ENCODE measurements around the gene NHERF2. TPM values are rescaled to one million over a fixed set of nuclear protein-coding genes. Genes with fewer than 3 reads are reported as not detected.

The NHERF2 gene
- total RNA-seq, 4 donors from 2014 or later, result 10.3 to 97.1 (median 33.1) TPM

- Histone ChIP-seq H3K4me1 (no peaks in the 10 kb centered on the region), H3K27me3 (no peaks in the 10 kb centered on the region), H3K36me3 (no peaks in the 10 kb centered on the region), H3K27ac (no peak overlapping the region), H3K4me3 (no peak overlapping the region), H3K9me3 (no peaks in the 10 kb centered on the region)
- DNase-seq, result no peak
- intact Hi-C loops (cut with DNase I; ENCODE audit: low total_unique reads), result no loop called here
- TF ChIP-seq CTCF (IDR thresholded peaks at IDR 0.05) (no peak), POLR2A (IDR thresholded peaks at IDR 0.05) (no peak)
Observed at GRCh38 chr16:2086106-2086742, 59.5 kb downstream of the NHERF2 start.

- no peak overlapping the region for H3K4me3 ChIP-seq
- intact Hi-C loops (cut with DNase I; ENCODE audit: low total_unique reads), result no loop called here
- no peaks in the 10 kb centered on the region for H3K9me3 ChIP-seq
- H3K4me1 ChIP-seq, result no peaks in the 10 kb centered on the region
- TF ChIP-seq POLR2A (IDR thresholded peaks at IDR 0.05) (no peak), CTCF (IDR thresholded peaks at IDR 0.05) (no peak)
- H3K27ac ChIP-seq, result no peak overlapping the region
- DNase-seq, result no peak
- H3K36me3 ChIP-seq, result no peaks in the 10 kb centered on the region
- no peaks in the 10 kb centered on the region for H3K27me3 ChIP-seq
Observed at GRCh38 chr16:2086812-2087747, 60.4 kb downstream of the NHERF2 start.

GRCh38 chr16:2087748-2088631 is 61.3 kb downstream of the NHERF2 start:
- DNase-seq, result no peak
- intact Hi-C loops (cut with DNase I; ENCODE audit: low total_unique reads), result no loop called here
- Histone ChIP-seq H3K27ac (no peak overlapping the region), H3K4me3 (no peak overlapping the region), H3K4me1 (no peaks in the 10 kb centered on the region), H3K9me3 (no peaks in the 10 kb centered on the region), H3K36me3 (no peaks in the 10 kb centered on the region), H3K27me3 (no peaks in the 10 kb centered on the region)
- TF ChIP-seq POLR2A (IDR thresholded peaks at IDR 0.05) (no peak), CTCF (IDR thresholded peaks at IDR 0.05) (no peak)

Small RNA genes lying within 50 kb of the gene (small RNA-seq; reads per million reads assigned to genes)
- gene RN7SL219P, result not detected

Other genes with a start within 250 kb of the NHERF2 start
- 10 to 100 TPM; 24.8 to 67.4 (median 55.8) TPM for gene SPSB3, start 244.3 kb upstream of the NHERF2 start, total RNA-seq
- 10 to 100 TPM; 40.5 to 54.6 (median 47.2) TPM for gene NUBP2, start 243.9 kb upstream of the NHERF2 start, total RNA-seq
- gene IGFALS, start 233.2 kb upstream of the NHERF2 start, total RNA-seq, result 1 to 10 TPM in 1 of 4 donors, under 1 TPM in 1, not detected in 2; 0.49 to 1.2 TPM
- gene HAGH, start 200.1 kb upstream of the NHERF2 start, total RNA-seq, result 10 to 100 TPM; 22.9 to 75.3 (median 34.0) TPM
- 100 to 1,000 TPM in 1 of 4 donors, 10 to 100 TPM in 2, 1 to 10 TPM in 1; 3.5 to 115 (median 22.2) TPM for gene FAHD1, start 199.7 kb upstream of the NHERF2 start, total RNA-seq
- under 1 TPM in 2 of 4 donors, not detected in 2; 0.48 to 0.76 TPM for gene MEIOB, start 154.7 kb upstream of the NHERF2 start, total RNA-seq
- gene HS3ST6, start 108.5 kb upstream of the NHERF2 start, total RNA-seq, result not detected
- gene MSRB1, start 83.7 kb upstream of the NHERF2 start, total RNA-seq, result 10 to 100 TPM in 2 of 4 donors, 1 to 10 TPM in 2; 5.6 to 21.2 (median 11.9) TPM
- under 1 TPM in 1 of 4 donors, not detected in 3; 0.14 TPM for gene RPL3L, start 72.2 kb upstream of the NHERF2 start, total RNA-seq
- 100 to 1,000 TPM in 1 of 4 donors, 10 to 100 TPM in 3; 50.1 to 532 (median 78.0) TPM for gene NDUFB10, start 67.4 kb upstream of the NHERF2 start, total RNA-seq
- 1,000 to 10,000 TPM in 3 of 4 donors, 100 to 1,000 TPM in 1; 982 to 2,205 (median 1,458) TPM for gene RPS2, start 62.1 kb upstream of the NHERF2 start, total RNA-seq
- not detected for gene RNF151, start 60.0 kb upstream of the NHERF2 start, total RNA-seq
- gene TBL3, start 54.8 kb upstream of the NHERF2 start, total RNA-seq, result 10 to 100 TPM in 3 of 4 donors, 1 to 10 TPM in 1; 4.1 to 46.6 (median 27.4) TPM
- gene NOXO1, start 45.4 kb upstream of the NHERF2 start, total RNA-seq, result 1 to 10 TPM in 1 of 4 donors, not detected in 3; 1.0 TPM
- 10 to 100 TPM in 1 of 4 donors, 1 to 10 TPM in 3; 2.6 to 20.8 (median 6.6) TPM for gene GFER, start 42.7 kb upstream of the NHERF2 start, total RNA-seq
- gene SYNGR3, start 36.9 kb upstream of the NHERF2 start, total RNA-seq, result 1 to 10 TPM in 1 of 4 donors, not detected in 3; 1.5 TPM
- 10 to 100 TPM; 16.9 to 50.0 (median 34.6) TPM for gene ZNF598, start 17.1 kb upstream of the NHERF2 start, total RNA-seq
- 1 to 10 TPM in 1 of 4 donors, not detected in 3; 1.5 TPM for gene NPW, start 7.1 kb upstream of the NHERF2 start, total RNA-seq
- 10 to 100 TPM; 18.8 to 58.4 (median 27.6) TPM for gene NTHL1, start 20.9 kb downstream of the NHERF2 start, total RNA-seq
- gene TSC2, start 21.1 kb downstream of the NHERF2 start, total RNA-seq, result 100 to 1,000 TPM in 2 of 4 donors, 10 to 100 TPM in 2; 53.8 to 347 (median 131) TPM
- 100 to 1,000 TPM; 149 to 383 (median 197) TPM for gene PKD1, start 109.0 kb downstream of the NHERF2 start, total RNA-seq
- under 1 TPM in 1 of 4 donors, not detected in 3; 0.21 TPM for gene RAB26, start 121.7 kb downstream of the NHERF2 start, total RNA-seq
- gene TRAF7, start 128.9 kb downstream of the NHERF2 start, total RNA-seq, result 10 to 100 TPM; 15.3 to 97.1 (median 51.7) TPM
- 1 to 10 TPM in 1 of 4 donors, under 1 TPM in 1, not detected in 2; 0.40 to 2.7 TPM for gene CASKIN1, start 169.7 kb downstream of the NHERF2 start, total RNA-seq
- 10 to 100 TPM in 3 of 4 donors, 1 to 10 TPM in 1; 9.3 to 32.8 (median 21.5) TPM for gene MLST8, start 178.6 kb downstream of the NHERF2 start, total RNA-seq
- 10 to 100 TPM in 1 of 4 donors, 1 to 10 TPM in 3; 1.2 to 16.9 (median 1.7) TPM for gene BRICD5, start 184.0 kb downstream of the NHERF2 start, total RNA-seq
- gene PGP, start 187.9 kb downstream of the NHERF2 start, total RNA-seq, result 10 to 100 TPM in 2 of 4 donors, 1 to 10 TPM in 2; 2.6 to 14.4 (median 10.4) TPM
- 10 to 100 TPM in 3 of 4 donors, 1 to 10 TPM in 1; 8.2 to 41.8 (median 29.9) TPM for gene E4F1, start 196.7 kb downstream of the NHERF2 start, total RNA-seq
- gene DNASE1L2, start 209.5 kb downstream of the NHERF2 start, total RNA-seq, result 1 to 10 TPM in 1 of 4 donors, under 1 TPM in 1, not detected in 2; 0.97 to 1.2 TPM
- gene ECI1, start 224.7 kb downstream of the NHERF2 start, total RNA-seq, result 10 to 100 TPM in 3 of 4 donors, 1 to 10 TPM in 1; 4.9 to 89.1 (median 40.1) TPM
- 100 to 1,000 TPM in 1 of 4 donors, 10 to 100 TPM in 3; 36.1 to 175 (median 85.5) TPM for gene RNPS1, start 241.2 kb downstream of the NHERF2 start, total RNA-seq

All from uterus (tissue), 4 donors.